Measurements from ENCODE around the gene RBM26.

The RBM26 gene

GRCh38 chr13:79423801-79424642 lies 18.0 kb upstream of the RBM26 start:
- peak; percentile 25 for DNase-seq

GRCh38 chr13:79423340-79423739 lies 17.3 kb upstream of the RBM26 start:
- no peak for DNase-seq

GRCh38 chr13:79419365-79419764 lies 13.3 kb upstream of the RBM26 start:
- no peak for DNase-seq

- DNase-seq = no peak
These were observed 11.7 kb upstream of the RBM26 start for GRCh38 chr13:79417741-79418140.

- no peak for DNase-seq
These were observed 7.5 kb upstream of the RBM26 start for GRCh38 chr13:79413521-79413920.

- DNase-seq = no peak
These were observed 3.8 kb upstream of the RBM26 start for GRCh38 chr13:79409828-79410227.

- DNase-seq = no peak
These were observed 1.4 kb upstream of the RBM26 start for GRCh38 chr13:79407349-79407979.

- no peak for DNase-seq
These were observed 498 bp upstream of the RBM26 start for GRCh38 chr13:79406597-79406908.

GRCh38 chr13:79405501-79405830 lies 589 bp downstream of the RBM26 start:
- DNase-seq = no peak

GRCh38 chr13:79404985-79405384 lies 1.1 kb downstream of the RBM26 start:
- no peak for DNase-seq

- DNase-seq = no peak
These were observed 1.7 kb downstream of the RBM26 start for GRCh38 chr13:79404361-79404760.

GRCh38 chr13:79403113-79403512 lies 2.9 kb downstream of the RBM26 start:
- no peak for DNase-seq

GRCh38 chr13:79402679-79403078 lies 3.4 kb downstream of the RBM26 start:
- no peak for DNase-seq

- DNase-seq = no peak
These were observed 3.9 kb downstream of the RBM26 start for GRCh38 chr13:79402074-79402635.

- no peak for DNase-seq
These were observed 4.6 kb downstream of the RBM26 start for GRCh38 chr13:79401259-79402070.

- DNase-seq = no peak
These were observed 7.1 kb downstream of the RBM26 start for GRCh38 chr13:79398915-79399314.

GRCh38 chr13:79398127-79398526 lies 7.9 kb downstream of the RBM26 start:
- DNase-seq = no peak

- no peak for DNase-seq
These were observed 10.2 kb downstream of the RBM26 start for GRCh38 chr13:79395881-79396280.

- DNase-seq = peak; percentile 52
These were observed 12.3 kb downstream of the RBM26 start for GRCh38 chr13:79393564-79394249.

GRCh38 chr13:79392882-79393563 lies 13.0 kb downstream of the RBM26 start:
- peak; percentile 17 for DNase-seq

GRCh38 chr13:79389026-79389425 lies 17.0 kb downstream of the RBM26 start:
- DNase-seq = no peak

GRCh38 chr13:79387853-79388252 lies 18.2 kb downstream of the RBM26 start:
- DNase-seq = no peak
